Fibroblast of pulmonary artery (primary cell): ENCODE data around the gene SPTBN1.

Source experiments
- DNase-seq: peaks from one replicate; pipeline ENCODE4 v3.0.0-alpha.2; 2010; ENCODE audit warnings: low read depth
- H3K4me3 ChIP-seq: replicated peaks from 2 replicates; pipeline ENCODE4 v1.5.1; 2011; ENCODE audit warnings: low read depth, mild to moderate bottlenecking, control low read depth, low read length, moderate library complexity
- CTCF ChIP-seq: IDR thresholded peaks from 2 replicates; pipeline ENCODE4 v1.5.1; 2011; ENCODE audit warnings: mild to moderate bottlenecking, control low read depth, low read length, inconsistent platforms; ENCODE audit errors: missing control alignments

Gene SPTBN1

GRCh38 chr2:54701029-54701428 lies 244.9 kb downstream of the SPTBN1 start:
- TF ChIP-seq CTCF: no peak
- DNase-seq: no peak
- H3K4me3 ChIP-seq: no peak overlapping the region

DNA sequence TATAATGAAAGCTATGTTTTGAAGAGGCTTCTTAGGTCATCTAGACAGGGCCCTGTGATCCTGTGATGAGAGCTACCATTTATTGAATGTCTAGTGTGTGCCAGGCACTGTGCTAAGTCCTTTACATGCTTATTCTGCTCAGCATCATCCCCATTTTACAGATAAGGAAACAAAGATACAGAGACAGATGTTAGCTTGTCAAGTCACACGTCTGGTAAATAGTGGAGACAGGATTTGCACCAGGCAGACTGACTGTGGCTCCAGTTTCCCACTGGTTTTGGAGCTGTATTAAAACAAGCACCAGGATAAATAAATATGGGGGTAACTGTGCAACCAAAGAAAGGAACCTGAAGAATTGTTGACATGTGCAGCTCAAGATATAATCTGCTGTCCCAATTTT lies 248.1 kb downstream of the SPTBN1 start:
- H3K4me3 ChIP-seq: no peak overlapping the region
- no peak for TF ChIP-seq CTCF
- DNase-seq: no peak

GRCh38 chr2:54704688-54705605 lies 248.8 kb downstream of the SPTBN1 start:
- peak; percentile 53 for TF ChIP-seq CTCF
- peak; percentile 85 for DNase-seq
- H3K4me3 ChIP-seq: no peak overlapping the region

GRCh38 chr2:54706622-54707021 lies 250.5 kb downstream of the SPTBN1 start:
- TF ChIP-seq CTCF: no peak
- H3K4me3 ChIP-seq: no peak overlapping the region
- DNase-seq: no peak

GRCh38 chr2:54708584-54709335 lies 252.6 kb downstream of the SPTBN1 start:
- peak overlapping the region; percentile 45 for H3K4me3 ChIP-seq
- TF ChIP-seq CTCF: peak; percentile 14
- DNase-seq: no peak

DNA sequence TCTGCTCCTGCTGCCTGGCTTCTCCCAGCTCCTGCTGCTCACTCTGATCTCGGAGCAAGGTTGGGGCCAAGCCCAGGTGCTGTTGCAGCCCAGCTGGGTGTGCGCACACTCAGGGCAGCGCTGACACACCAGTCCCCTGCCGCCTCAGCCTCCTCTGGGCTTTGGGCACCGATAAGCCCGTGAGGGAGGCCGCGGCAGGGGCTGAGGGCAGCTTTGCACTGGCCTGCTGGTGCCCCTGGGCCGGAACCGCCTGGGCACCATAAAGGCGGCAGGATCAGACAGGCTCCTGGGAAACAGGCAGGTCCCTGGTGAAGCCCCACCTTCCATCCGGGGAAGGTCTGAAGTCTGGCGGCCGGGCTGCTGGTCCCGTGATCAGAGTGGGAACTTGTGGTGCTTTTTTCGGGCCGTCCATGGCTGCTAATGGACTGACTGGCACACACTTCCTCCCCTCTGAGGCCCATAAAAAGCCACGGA lies 253.2 kb downstream of the SPTBN1 start:
- H3K4me3 ChIP-seq: peak overlapping the region; percentile 45

More for the DNA sequence above, 253.2 kb downstream of the SPTBN1 start:
- DNase-seq: no peak
- no peak for TF ChIP-seq CTCF
